ENCODE data around the gene RP2.

RP2 gene

DNA sequence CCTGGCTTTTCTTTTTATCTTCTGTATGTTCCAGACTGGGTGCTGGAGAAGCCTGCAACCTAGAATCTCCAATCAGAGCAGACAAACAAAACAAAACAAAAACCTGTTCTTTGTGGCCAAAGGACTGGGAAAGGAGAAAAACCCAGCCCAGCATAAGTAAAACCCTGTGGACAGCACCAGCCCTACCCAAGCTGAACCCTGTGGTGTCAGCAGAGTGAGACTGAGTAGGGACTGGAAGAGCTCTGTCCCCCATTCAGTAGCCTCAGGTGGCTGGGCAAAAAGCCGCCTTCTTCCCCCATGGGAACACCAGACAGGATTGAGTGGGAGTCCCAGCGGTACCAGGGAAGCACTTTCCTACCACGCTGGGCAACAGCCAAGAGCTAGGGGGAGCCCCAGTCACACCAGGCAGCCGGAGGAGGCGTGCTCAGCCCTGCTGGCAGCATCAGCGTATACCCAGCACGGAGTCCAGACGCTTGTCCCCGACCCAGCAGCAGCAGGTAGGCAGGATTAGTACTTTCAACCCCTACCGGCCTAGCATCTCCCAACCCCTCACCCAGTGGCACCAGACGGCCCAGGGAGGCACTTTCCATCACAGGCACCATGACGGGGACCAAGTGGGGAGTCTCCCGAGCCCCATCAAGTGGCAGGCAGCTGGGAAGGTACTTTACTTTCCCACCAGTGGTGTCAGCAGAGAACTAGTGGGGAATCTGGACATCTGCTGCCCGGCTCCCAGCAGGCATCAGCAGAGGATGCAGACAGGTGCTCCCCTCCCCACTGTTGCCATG lies 66.8 kb downstream of the RP2 start:
- no peak overlapping the region for H3K27ac ChIP-seq
- TF ChIP-seq ZFX (IDR thresholded peaks at IDR 0.05) = no peak
- TF ChIP-seq, protein P1, sequence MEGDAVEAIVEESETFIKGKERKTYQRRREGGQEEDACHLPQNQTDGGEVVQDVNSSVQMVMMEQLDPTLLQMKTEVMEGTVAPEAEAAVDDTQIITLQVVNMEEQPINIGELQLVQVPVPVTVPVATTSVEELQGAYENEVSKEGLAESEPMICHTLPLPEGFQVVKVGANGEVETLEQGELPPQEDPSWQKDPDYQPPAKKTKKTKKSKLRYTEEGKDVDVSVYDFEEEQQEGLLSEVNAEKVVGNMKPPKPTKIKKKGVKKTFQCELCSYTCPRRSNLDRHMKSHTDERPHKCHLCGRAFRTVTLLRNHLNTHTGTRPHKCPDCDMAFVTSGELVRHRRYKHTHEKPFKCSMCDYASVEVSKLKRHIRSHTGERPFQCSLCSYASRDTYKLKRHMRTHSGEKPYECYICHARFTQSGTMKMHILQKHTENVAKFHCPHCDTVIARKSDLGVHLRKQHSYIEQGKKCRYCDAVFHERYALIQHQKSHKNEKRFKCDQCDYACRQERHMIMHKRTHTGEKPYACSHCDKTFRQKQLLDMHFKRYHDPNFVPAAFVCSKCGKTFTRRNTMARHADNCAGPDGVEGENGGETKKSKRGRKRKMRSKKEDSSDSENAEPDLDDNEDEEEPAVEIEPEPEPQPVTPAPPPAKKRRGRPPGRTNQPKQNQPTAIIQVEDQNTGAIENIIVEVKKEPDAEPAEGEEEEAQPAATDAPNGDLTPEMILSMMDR (conservative IDR thresholded peaks at IDR 0.05) = peak; percentile 84

DNA sequence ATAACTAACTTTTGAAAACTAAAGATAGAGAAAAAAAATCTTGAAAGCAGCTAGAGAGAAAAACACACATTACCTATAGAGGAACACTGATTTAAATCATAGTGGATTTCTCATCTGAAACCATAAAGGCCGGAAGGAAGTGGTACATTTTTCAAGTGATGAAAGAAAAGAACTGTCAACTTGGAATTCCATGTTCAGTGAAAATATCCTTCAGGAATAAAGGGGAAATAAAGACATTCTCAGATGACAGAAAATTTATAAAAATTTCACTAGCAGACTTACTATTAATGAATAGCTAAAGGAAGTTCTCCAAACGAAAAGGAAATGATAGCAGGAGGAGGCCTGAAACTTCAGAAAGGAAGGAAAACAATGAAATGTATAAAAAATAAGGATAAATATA lies 67.8 kb downstream of the RP2 start:
- TF ChIP-seq ZFX (IDR thresholded peaks at IDR 0.05) = no peak
- H3K27ac ChIP-seq = no peak overlapping the region

DNA sequence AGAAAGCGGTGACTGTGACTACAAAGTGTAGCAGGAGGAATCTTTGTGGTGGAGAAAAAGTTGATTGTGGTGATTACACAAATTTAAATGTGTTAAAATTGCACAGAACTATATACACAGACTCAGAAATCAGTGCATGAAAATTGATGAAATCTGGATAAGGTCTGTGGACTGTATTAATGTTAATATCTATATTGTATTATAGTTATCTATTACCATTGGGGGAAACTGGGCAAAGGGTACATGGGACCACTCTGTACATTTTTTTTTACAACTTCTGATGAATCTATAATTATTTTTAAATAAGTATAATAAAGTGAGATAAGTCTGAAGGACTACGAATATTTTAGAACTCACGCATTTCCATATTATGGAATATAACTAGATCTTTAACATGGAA lies 73.6 kb downstream of the RP2 start:
- no peak for TF ChIP-seq ZFX (IDR thresholded peaks at IDR 0.05)
- TF ChIP-seq, protein P1 (conservative IDR thresholded peaks at IDR 0.05) = no peak
- no peak overlapping the region for H3K27ac ChIP-seq

DNA sequence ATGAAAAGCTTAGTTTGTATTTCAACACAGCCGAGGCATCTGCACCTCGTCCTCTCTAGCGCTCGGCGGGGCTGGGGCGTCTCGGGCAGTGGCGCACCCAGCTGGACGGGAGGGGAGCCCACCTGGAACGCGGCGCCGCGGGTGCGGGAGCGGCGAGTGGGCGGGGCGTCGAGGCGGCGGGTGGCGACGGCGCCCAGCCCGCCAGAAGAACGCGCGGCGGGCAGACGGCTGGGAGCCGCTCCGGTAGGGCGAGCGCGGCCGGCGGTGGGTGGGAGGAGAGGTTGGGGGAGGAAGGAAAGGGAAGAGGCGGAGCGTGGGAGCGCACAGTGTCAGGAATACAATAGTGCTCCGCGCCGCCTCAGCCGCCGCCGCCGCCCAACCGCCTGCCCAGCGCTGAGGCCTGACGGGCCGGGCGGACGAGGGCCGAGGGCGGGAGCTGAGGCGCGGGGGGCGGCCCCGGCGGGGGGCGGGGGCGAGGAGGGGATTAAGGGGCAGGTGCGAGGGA lies 75.3 kb downstream of the RP2 start, which contains the start of gene JADE3:
Gene JADE3, plus strand, starts transcription at position 324 of the 505 bp plus-strand sequence. CDS start 72,474 bp downstream, outside the sequence.
- peak within 1 kb of the TSS; percentile 84 for H3K27ac ChIP-seq
- no peak for TF ChIP-seq ZFX (IDR thresholded peaks at IDR 0.05)
- TF ChIP-seq, protein P1 (conservative IDR thresholded peaks at IDR 0.05) = no peak

DNA sequence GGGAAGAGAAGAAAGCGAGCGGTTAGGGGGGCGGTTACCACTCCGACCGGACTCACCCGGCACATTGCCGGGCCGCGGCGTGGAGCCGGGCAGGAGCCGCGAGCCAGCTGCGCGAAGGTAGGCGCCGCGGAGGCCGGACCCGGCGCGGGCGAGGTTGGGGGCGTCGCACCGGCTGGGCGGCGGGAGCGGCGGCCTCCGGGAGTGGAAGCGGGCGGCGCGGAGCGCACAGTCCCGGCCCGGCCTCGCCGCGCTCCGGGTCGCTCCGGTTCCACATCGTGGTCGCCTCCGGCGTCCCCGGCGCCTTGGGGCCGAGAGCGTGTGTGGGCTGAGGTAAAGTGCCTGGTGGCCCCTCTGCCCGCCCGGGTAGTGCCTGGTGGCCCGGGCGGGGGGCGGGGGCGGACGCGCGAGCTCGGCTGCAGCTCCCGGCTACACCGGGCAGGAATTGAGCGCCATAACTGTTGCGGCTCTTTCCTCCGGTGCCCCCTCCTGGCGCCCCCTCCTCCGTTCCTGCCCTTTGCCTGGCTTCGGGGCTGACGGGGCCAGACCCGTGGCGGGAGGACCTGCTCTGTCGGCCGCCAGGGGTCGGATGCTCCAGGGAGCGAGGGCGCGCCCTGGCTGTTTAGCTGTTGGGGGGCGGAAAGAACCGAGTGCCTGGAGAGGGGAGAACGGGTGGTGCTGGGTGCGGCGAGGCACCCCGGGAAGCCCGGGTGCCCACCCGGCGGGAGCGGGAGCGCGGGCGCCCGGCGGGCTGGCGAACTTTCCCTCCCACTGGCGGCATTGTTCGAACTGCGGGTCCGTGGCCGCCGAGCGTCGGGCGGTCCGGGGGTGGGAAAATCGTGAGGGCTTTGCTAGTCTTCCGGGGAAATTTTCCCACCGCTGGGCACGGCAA lies 76.0 kb downstream of the RP2 start:
- TF ChIP-seq, protein P1 (conservative IDR thresholded peaks at IDR 0.05) = peak; percentile 64
- peak; percentile 69 for TF ChIP-seq ZFX (IDR thresholded peaks at IDR 0.05)

DNA sequence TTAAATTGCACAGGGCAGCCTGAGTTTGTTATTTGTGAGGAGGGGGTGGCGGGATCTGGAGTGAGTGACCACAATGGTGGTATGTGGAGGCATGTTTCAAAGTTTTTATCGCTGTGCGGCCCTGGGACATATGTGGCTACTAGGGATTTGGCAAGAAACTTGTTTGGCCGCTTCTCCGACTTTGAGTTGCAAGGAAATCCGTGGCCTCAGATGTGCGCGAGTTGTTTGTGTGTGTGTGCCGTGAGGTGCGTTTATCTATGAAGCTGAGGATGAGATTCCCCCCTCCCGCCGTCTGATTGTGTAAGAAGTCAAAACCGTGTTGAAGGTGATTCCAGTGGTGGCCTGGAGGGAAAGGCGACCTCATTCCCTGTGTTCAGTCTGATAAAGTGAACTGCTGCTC lies 76.8 kb downstream of the RP2 start:
- peak overlapping the region; percentile 84 for H3K27ac ChIP-seq
- TF ChIP-seq, protein P1 (conservative IDR thresholded peaks at IDR 0.05) = no peak
- no peak for TF ChIP-seq ZFX (IDR thresholded peaks at IDR 0.05)

More for the DNA sequence above, 76.0 kb downstream of the RP2 start:
- peak overlapping the region; percentile 84 for H3K27ac ChIP-seq

- TF ChIP-seq, protein P1 (conservative IDR thresholded peaks at IDR 0.05) = no peak
- no peak for TF ChIP-seq ZFX (IDR thresholded peaks at IDR 0.05)
- no peak overlapping the region for H3K27ac ChIP-seq
Observed at GRCh38 chrX:46916273-46916672, 79.4 kb downstream of the RP2 start.

Data from C4-2B (cell line).